Stimulated activated CD4-positive, alpha-beta T cell treated with anti-CD3 and anti-CD28 coated beads, Interleukin-2, amount 100 ng/mL, for 4 hours (primary cell): ENCODE measurements around the gene TAF15.
A peak's percentile ranks its signal among the peaks of the same experiment; 100 is the strongest.

Source experiments
- DNase-seq: peaks from one replicate; pipeline ENCODE4 v3.0.0-alpha.2; 2020; ENCODE audit warnings: low read depth

TAF15 gene

DNA sequence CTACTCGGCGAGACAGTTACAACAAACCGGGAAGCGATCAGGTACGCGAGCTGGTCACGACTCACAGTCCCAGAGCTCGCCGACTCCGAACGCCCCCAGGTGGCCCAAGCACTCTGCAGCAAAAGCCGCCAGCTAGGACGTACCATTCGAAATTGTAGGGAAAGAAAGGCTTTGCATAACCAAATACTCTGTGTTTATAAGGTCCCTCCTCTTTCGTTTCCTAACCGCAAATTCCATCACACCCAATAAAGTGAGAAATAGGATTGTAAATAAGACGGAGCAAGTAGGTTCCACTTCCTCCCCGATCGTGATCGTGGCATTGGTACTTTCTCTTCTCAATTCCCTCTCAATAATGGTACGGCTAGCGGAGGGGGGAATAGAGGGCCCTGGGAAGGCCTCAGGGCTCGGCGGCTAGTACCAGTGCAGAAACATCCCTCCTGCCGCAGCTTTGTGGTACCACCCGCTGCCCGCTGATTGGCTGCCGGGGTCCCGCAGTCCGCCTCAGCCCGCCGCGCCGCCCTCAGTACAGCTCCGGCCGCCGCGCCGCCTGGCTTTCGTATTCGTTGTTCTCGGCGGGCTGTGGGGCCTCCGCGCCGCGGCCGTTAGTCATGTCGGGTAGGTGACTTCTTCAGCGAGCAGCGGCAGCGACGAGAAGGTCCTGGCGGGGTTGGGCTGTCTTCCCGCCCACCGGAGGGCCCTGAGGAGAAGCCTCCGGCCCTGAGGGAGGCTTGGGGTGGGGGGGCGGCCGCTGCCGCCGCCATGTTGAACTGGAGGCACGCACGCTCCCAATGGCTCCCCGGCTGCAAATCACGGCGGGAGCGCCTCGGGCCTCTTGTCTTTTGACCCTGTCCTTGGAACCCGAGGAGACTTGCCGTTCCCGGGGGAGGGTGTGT is at the start of gene TAF15:
Gene TAF15 (plus strand): TSS at position 523 of the 893 bp plus-strand sequence. CDS start 86 bp downstream, at position 609.
- peak; percentile 92 for DNase-seq

GRCh38 chr17:35760587-35760986 is 48.7 kb upstream of the TAF15 start, which contains the start of gene C17orf50:
C17orf50 (plus strand) TSS chr17:35760887; CDS start chr17:35760942, 55 bp downstream.
- DNase-seq: no peak

DNA sequence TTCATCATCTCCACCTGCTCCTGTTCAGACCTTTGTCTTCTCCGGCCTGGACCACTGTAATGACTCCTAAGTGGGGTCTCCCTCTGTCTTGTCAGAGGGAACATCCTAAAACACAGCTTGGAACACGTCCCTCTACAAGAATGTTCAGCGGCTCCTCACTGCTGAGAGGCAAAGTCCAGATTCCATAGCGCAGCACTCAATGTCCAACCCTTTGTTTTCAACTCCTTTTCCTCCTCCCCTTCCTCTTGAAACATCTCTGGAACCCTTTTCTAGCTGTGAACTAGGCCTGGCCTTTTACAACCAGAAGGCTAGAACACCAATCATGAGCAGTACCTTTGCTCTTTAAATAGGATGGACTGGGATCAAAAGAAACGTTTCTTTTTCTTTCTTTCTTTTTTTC is 47.7 kb upstream of the TAF15 start:
- DNase-seq: no peak

- DNase-seq: no peak
Measured at GRCh38 chr17:35763767-35764122, 45.5 kb upstream of the TAF15 start.

DNA sequence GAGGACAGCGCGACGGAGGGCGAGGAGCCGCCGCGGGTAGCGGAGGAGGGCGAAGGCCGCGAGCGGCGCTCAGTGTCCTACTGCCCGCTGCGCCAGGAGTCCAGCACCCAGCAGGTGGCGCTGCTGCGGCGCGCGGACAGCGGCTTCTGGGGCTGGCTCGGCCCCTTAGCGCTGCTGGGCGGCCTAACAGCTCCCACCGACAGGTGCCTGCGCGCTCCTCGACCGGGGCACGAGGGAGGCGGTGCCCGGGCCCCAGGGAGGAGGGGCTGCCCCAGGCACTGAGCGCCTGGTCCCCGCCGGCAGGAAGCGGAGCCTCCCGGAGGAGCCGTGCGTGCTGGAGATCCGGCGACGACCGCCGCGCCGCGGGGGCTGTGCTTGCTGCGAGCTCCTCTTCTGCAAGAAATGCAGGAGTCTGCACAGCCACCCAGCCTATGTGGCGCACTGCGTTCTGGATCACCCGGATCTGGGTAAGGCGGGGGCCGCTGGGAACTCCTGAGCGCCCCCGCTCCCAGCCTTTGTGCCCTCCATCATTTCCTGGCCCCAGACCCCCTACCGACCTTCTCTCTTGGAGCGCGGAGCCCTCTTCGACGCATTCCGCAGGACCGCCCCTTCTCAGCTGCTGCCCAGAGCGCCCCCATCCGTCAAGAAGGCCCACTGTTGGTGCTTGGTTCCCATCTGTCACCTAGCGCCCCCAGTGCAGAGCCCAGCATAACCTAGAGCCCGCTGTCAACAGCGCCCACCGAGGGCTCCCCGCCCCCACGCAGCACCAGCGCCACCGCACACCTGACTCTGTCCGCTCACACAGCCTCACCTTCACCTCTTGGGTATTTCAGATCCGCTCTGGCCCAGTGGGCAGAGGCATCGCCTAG is 44.9 kb upstream of the TAF15 start:
- DNase-seq: peak; percentile 78

GRCh38 chr17:35765086-35765710 is 44.1 kb upstream of the TAF15 start:
- no peak for DNase-seq

DNA sequence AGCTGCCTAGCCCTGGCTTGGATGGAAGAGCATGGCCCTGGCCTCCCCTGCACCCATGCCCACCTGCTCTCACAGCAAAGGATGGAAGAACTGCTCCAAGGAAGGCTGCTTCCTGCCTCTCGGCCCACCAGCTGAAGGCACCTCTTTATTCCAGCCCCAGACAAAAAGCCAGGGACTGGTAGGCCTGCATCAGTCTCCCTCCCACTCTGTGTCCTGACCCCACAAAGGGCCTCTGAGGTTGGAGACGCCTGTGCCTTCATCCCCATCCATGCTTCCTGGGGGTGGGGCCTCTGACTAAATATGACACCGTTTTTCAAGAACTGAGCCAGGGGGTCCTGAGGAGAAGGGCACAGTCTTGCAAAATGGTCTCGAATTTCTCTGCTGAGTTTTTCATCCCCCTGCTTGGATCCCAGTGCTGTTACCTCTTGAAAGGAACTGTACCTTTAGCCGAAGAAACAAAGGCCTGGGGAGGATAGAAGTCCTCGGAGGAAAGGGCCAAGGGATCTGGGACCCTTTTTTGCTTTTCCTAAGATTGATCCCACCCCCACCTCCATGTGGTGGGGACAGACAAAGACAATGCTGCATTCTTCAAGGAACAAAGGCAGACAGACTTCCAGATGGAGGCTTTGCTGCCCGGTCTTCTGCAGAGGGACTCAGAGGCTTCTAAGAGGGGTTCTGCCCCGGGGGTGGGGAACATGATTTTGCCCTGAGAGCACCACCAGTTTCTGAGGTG is 43.4 kb upstream of the TAF15 start:
- DNase-seq: no peak

DNA sequence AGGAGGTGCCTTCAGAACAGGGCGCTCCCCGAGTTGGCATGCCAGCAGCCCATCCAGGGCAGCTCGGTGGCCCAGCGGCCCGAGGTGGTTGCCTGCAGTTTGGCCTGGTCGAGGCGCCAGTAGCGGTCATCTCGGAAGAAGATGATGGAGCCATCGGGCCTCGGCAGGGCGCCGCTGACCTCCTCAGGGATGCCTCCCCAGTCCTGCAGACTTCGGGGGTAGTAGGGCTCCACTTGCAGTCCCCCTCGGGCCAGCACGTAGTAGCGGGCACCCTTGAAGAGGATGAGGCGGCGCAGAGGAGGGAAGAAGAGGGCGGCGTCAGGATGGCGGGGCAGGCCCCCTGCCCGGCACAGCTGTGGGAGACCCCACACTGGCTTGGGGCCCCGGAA is 42.8 kb upstream of the TAF15 start:
- no peak for DNase-seq

- peak; percentile 16 for DNase-seq
Measured at GRCh38 chr17:35766903-35767510, 42.3 kb upstream of the TAF15 start.

DNA sequence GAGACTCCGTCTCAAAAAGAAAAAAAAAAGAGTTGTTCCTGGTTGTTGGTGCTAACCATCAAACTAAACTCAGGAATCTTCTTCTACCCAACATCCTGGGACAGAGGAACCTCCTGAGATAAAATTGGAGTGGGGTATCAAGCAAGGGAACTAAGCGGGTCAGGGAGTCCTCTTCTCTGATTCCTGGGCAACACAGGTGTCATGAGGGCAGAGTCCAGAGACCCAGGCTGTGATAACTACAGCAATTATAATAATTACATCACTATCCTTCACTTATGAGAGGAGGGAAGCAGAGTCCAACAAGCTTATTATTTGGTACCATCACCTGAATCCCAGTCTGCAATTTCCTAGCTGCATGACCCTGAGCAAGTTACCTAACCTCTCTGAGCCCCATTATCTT is 40.5 kb upstream of the TAF15 start:
- DNase-seq: no peak

DNA sequence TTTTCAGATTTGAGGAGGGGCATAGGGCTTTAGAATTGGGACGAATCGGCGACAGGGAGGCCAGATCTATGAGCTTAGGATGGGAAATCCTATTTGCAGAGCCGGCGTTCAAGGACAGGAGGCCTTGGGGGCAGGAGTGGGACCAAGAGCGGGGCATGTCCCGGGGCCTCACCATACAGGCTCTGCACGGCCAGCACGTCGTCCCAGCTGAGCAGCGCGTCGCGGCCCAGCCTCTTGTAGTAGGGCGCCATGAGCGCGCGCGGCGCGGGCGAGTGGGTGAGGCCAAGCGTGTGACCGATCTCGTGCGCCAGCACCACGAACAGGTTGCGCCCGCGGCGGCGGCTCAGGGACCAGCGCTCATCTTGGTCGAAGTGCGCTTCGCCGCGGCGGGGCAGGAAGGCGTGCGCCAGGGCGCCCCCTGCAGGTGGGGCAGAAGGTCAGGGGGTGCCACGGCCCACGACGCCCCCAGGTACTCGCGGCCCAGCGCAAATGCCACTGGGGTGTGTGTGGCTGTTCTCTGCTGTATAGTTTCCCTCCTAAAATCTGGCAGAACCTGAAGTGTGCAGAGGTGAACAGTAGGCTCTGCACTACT is 39.3 kb upstream of the TAF15 start:
- DNase-seq: no peak

DNA sequence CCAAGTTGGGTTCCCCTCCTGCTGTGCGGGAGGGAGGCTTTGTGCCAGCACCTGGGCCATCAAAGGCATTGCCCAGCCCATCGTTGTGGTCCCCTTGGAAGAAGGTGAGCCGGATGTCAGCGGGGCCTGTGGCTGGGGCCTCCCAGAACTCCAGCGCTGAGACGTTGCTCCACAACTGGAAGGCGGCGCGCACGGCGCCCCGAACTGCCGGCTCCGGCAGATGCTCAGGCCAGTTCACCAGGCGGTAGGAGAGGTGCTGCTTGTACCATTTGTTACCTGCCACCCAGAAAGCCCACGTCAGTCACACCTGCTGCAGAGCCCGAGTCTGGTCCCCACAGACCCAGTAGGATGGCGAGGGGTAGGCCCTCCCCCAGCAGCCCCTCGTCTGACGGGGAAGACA is 36.2 kb upstream of the TAF15 start:
- DNase-seq: no peak

DNA sequence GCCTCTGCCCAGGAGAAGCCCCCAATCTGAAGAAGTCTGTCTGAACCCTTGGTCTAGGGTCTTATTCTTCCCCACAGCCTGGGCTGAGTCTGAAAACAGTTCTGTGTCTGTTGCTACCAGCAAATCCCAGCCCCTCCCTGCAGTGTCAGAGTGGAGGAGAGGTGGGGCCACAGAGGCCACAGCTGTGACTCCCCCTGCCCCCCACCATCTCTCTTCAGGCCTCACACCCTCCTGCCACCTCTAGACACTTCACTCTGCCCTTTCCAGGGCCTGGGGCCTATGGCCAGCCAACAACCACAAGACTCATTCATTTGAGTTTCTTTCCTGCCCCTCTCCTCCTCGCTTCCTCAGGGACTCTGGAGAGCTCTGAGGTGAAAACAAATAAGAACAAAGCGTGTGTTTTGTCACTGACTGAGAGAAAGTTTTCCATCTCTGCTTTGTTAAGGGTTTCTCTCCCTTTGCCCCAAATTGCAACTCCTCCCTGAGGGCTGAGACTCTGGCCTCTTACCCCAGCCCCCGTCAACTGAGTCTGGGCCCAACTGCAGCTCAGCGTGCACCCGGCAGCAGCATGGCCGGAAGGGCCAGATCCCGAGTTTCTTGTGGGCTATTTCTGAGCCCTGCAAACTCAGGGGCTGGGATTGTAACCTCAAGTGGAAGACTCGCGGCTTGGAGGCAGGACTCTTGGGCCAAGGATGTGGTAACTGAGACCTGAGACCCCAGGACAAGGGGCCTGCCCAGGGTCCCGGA is 35.4 kb upstream of the TAF15 start:
- DNase-seq: no peak

GRCh38 chr17:35774499-35774898 is 34.8 kb upstream of the TAF15 start:
- DNase-seq: no peak

DNA sequence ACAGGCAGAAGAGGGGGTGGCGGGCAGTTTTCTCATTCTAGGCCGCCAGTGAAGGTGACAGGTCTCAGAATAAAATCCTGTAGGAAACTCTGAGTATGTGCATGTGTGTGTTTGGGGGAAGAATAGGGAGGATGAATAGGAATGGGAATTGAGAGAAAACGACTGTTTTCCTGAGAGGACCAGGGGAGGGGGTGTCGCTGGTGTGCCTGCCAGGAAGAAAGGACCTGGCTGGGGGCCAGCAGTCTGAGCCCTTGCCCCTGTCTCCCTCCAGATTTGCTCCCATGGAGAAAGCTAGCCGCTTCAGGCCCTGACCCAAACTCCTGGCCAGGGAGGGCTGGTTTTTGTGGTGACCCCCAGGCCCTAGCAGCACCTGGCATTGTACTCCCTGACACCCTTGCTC is 34.2 kb upstream of the TAF15 start:
- no peak for DNase-seq

DNA sequence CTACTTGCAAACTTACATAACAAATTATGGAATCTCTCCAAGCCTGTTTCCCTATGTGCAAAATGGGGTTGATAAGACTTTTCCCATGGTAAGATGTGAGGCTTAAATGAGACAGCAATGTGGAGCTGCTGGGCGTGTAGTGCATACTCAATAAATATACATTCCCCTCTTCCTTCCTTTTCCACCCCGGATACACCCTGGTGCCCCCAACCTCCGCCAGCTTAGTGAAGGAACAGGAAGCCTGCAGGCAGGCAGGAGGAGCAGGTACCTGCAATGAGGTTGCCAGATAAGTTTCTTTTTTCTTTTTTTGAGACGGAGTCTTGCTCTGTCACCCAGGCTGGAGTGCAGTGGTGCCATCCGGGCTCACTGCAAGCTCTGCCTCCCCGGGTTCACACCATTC is 33.7 kb upstream of the TAF15 start:
- no peak for DNase-seq

DNA sequence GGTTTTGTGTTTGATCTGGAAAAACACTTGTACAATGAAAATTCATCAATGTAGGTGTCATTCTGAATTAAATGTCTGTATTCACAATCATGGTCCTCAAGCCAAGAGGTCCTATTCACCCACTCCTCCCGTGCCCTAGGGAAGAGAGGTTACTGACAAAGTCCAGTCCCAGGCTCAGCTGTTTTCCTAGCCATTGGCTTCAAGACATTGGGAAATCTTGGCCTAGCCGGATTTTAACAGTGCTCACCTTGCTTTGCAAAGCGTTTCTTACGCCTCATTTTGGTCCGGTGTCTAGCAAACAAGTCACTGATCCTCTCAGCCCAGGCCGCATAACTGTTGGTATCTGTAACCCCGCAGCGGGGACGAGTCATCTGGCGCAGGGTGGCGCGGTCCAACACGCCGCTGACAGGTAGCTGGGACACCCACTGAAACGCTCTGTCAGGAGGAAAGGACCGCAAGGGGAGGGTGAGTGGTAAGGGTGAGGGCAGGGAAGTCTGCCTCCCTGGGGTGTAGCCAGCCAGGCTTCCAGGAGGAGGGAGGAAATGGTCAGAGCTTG is 30.6 kb upstream of the TAF15 start:
- DNase-seq: no peak

- DNase-seq: no peak
Measured at GRCh38 chr17:35780950-35781349, 28.3 kb upstream of the TAF15 start.

- no peak for DNase-seq
Measured at GRCh38 chr17:35784895-35785294, 24.4 kb upstream of the TAF15 start.

DNA sequence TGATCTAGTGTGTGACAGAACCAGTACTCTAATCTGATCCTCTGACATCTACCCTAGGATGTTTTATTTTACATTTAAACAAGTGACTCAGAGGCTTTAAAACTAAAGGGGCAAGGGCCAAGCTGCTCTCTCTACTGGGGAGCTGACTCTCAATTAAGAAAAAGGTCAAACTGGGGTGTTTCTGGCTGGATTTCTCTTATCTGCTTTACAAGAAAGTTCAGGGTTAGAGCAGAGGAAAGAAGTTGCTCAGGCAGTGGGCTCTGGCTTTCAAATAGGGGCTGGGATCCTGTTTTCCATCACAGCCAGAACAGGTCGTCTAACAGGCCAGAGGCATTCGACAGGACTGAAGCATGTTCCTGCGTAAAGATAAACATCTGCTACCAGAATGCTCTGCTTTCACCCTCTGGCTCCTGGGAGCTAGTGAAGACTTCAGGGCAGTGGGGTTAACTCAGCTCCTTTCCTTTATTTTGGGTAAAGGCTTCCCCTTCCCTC is 22.3 kb upstream of the TAF15 start:
- DNase-seq: no peak
